Glutamatergic neuron (in vitro differentiated cells): ENCODE results near the gene AFAP1. TPM values are rescaled to one million over a fixed set of nuclear protein-coding genes. Genes with fewer than 3 reads are reported as not detected.

ENCODE experiments used
- DNase-seq: peaks from one replicate; pipeline ENCODE4 v3.0.0; 2022
- H3K27ac Mint-ChIP-seq: one replicate; pipeline ENCODE4 v1.8.0; 2020; ENCODE audit warnings: mild to moderate bottlenecking, mixed read lengths, inconsistent platforms; ENCODE audit not compliant: unreplicated experiment
- H3K27me3 Mint-ChIP-seq: one replicate; pipeline ENCODE4 v1.8.0; 2020; ENCODE audit warnings: mild to moderate bottlenecking, moderate library complexity, mixed read lengths, inconsistent platforms; ENCODE audit not compliant: unreplicated experiment
- H3K36me3 Mint-ChIP-seq: one replicate; pipeline ENCODE4 v1.8.0; 2020; ENCODE audit warnings: mild to moderate bottlenecking, mixed read lengths, inconsistent platforms; ENCODE audit not compliant: unreplicated experiment
- H3K4me1 Mint-ChIP-seq: one replicate; pipeline ENCODE4 v1.8.0; 2020; ENCODE audit warnings: mild to moderate bottlenecking, low read depth, mixed read lengths, inconsistent platforms; ENCODE audit not compliant: unreplicated experiment
- H3K4me3 Mint-ChIP-seq: one replicate; pipeline ENCODE4 v1.8.0; 2020; ENCODE audit warnings: mild to moderate bottlenecking, mixed read lengths, inconsistent platforms; ENCODE audit not compliant: unreplicated experiment
- H3K9me3 Mint-ChIP-seq: one replicate; pipeline ENCODE4 v1.8.0; 2020; ENCODE audit warnings: mild to moderate bottlenecking, moderate library complexity, mixed read lengths, inconsistent platforms; ENCODE audit not compliant: unreplicated experiment
- CTCF ChIP-seq: fragments of 200-600 bp; sonication (generic); IDR thresholded peaks from one replicate; pipeline ENCODE4 v1.5.0; 2021; ENCODE audit not compliant: partially characterized antibody, unreplicated experiment
- total RNA-seq: library from RNA; stranded (reverse); fragmentation: NEBNext Ultra II Directional; extraction: Animal tissue kit (Norgen Biotek cat#: 25700); gene quantifications from one replicate; pipeline ENCODE4 v1.2.1, GENCODE V29; 2021; ENCODE audit not compliant: unreplicated experiment

AFAP1 gene
- total RNA-seq, 1 donor from 2014 or later, result 528 TPM

GRCh38 chr4:7773401-7774180 is 166.1 kb downstream of the AFAP1 start:
- peaks cover 19% of the 10 kb centered on the region for H3K36me3 Mint-ChIP-seq
- no peak for TF ChIP-seq CTCF
- peaks cover 60% of the 10 kb centered on the region for H3K4me1 Mint-ChIP-seq
- H3K9me3 Mint-ChIP-seq, result peaks cover 84% of the 10 kb centered on the region
- peaks cover 62% of the 10 kb centered on the region for H3K27me3 Mint-ChIP-seq
- no peak overlapping the region for H3K4me3 Mint-ChIP-seq
- DNase-seq, result no peak
- peak overlapping the region; percentile 36 for H3K27ac Mint-ChIP-seq

DNA sequence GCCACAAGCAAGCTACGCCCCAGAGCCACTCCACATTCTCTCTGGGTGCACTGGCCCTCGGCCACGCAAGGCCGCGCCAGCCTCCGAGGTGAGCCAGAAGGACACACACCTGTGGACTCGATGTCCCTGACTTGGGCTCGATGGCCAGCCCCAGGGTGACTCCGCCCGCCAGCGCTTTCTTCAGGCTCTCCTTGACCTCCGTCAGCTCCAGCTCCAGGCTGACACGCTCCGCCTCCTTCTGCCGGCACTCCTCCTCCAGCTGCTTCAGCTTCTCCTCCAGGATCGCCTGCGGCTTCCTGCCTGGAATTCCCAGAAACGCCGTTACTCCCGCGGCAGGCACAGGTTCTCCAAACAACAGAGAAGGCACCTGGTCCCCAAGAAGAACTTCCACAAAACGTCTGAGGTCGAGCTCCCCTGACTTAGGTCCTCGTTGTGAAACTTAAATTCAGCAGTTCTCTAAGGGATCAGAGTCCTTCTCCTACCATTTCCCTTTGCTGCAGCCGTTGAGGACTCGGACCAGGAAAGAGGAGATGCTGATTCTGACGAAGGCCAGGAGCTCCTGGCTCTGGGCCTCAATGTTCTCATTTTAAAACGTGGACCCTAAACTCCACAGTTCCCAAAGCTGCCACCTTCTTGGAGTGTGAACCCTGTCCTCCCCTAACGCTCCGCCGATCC is 166.8 kb downstream of the AFAP1 start:
- no peak overlapping the region for H3K4me3 Mint-ChIP-seq

GRCh38 chr4:7771541-7772507 is 167.8 kb downstream of the AFAP1 start:
- peaks cover 82% of the 10 kb centered on the region for H3K9me3 Mint-ChIP-seq
- H3K4me3 Mint-ChIP-seq, result peak overlapping the region; percentile 63
- peaks cover 52% of the 10 kb centered on the region for H3K4me1 Mint-ChIP-seq
- peak overlapping the region; percentile 20 for H3K27ac Mint-ChIP-seq
- H3K27me3 Mint-ChIP-seq, result peaks cover 61% of the 10 kb centered on the region
- no peak for TF ChIP-seq CTCF
- H3K36me3 Mint-ChIP-seq, result peaks cover 15% of the 10 kb centered on the region
- no peak for DNase-seq

More for the DNA sequence above, 166.8 kb downstream of the AFAP1 start:
- no peak for TF ChIP-seq CTCF
- peaks cover 85% of the 10 kb centered on the region for H3K9me3 Mint-ChIP-seq
- H3K27ac Mint-ChIP-seq, result peak overlapping the region; percentile 36
- H3K36me3 Mint-ChIP-seq, result peaks cover 19% of the 10 kb centered on the region
- peaks cover 61% of the 10 kb centered on the region for H3K27me3 Mint-ChIP-seq
- peaks cover 56% of the 10 kb centered on the region for H3K4me1 Mint-ChIP-seq
- no peak for DNase-seq

GRCh38 chr4:7771056-7771455 is 168.6 kb downstream of the AFAP1 start:
- Mint-ChIP-seq H3K27ac (peak overlapping the region; percentile 93), H3K4me1 (peaks cover 53% of the 10 kb centered on the region), H3K27me3 (peaks cover 64% of the 10 kb centered on the region), H3K9me3 (peaks cover 81% of the 10 kb centered on the region), H3K4me3 (peak overlapping the region; percentile 55), H3K36me3 (peaks cover 13% of the 10 kb centered on the region)
- TF ChIP-seq CTCF, result no peak
- DNase-seq, result no peak
